Keratinocyte (primary cell): ENCODE measurements around the gene CD1D. TPM values are rescaled to one million over a fixed set of nuclear protein-coding genes. Genes with fewer than 3 reads are reported as not detected.
A peak's percentile ranks its signal among the peaks of the same experiment; 100 is the strongest.

Experiments
- DNase-seq: peaks from one replicate; pipeline ENCODE4 v3.0.0-alpha.2; 2011; ENCODE audit warnings: low read depth, missing footprints, low spot score
- FAIRE-seq: peaks from 2 replicates; lab custom pipeline; 2011; peaks lifted over from hg19 to GRCh38; lab: Jason Lieb, UNC
- H2AFZ ChIP-seq: 2 replicates; pipeline ENCODE4 v1.6.0; 2012; ENCODE audit warnings: low read length, control low read depth, inconsistent platforms; ENCODE audit not compliant: control insufficient read depth
- H3K27ac ChIP-seq: 2 replicates; pipeline ENCODE4 v1.5.1; 2011; ENCODE audit warnings: low read length; ENCODE audit not compliant: control insufficient read depth, insufficient read depth
- H3K27me3 ChIP-seq: 3 replicates; pipeline ENCODE4 v1.6.0; 2011; ENCODE audit warnings: low read length; ENCODE audit not compliant: control insufficient read depth, insufficient read depth; ENCODE audit errors: extremely low read depth
- H3K36me3 ChIP-seq, 2 experiments: 2 replicates in 1 of 2; 3 replicates in 1 of 2; pipeline ENCODE4 v1.5.1; 2011; ENCODE audit warnings: low read length in 2 of 2, mild to moderate bottlenecking in 1 of 2; ENCODE audit not compliant: control insufficient read depth in 2 of 2, insufficient read depth in 2 of 2; ENCODE audit errors: extremely low read depth in 1 of 2
- H3K4me1 ChIP-seq: 3 replicates; pipeline ENCODE4 v1.5.1; 2011; ENCODE audit warnings: low read length; ENCODE audit not compliant: control insufficient read depth, insufficient read depth; ENCODE audit errors: extremely low read depth
- H3K4me2 ChIP-seq: 3 replicates; pipeline ENCODE4 v1.6.0; 2011; ENCODE audit warnings: low read depth, low read length; ENCODE audit not compliant: control insufficient read depth, insufficient read depth; ENCODE audit errors: extremely low read depth
- H3K4me3 ChIP-seq, 3 experiments: fragments of 200-600 bp in 1 of 3; sonication (generic) in 1 of 3; 2 replicates in 2 of 3; 3 replicates in 1 of 3; pipeline ENCODE4 v1.5.1; 2011 to 2016; ENCODE audit warnings: low read length in 3 of 3, mild to moderate bottlenecking in 3 of 3, control low read depth in 2 of 3, inconsistent platforms in 1 of 3, low read depth in 1 of 3, mixed read lengths in 1 of 3, mixed run types in 1 of 3, moderate library complexity in 1 of 3; ENCODE audit not compliant: control insufficient read depth in 2 of 3, insufficient read depth in 2 of 3; ENCODE audit errors: extremely low read depth in 1 of 3
- H3K79me2 ChIP-seq: 2 replicates; pipeline ENCODE4 v1.6.0; 2012; ENCODE audit warnings: low read length; ENCODE audit not compliant: control insufficient read depth, insufficient read depth
- H3K9ac ChIP-seq: 3 replicates; pipeline ENCODE4 v1.6.0; 2011; ENCODE audit warnings: low read length; ENCODE audit not compliant: control insufficient read depth, insufficient read depth; ENCODE audit errors: extremely low read depth
- H3K9me1 ChIP-seq: 3 replicates; pipeline ENCODE4 v1.6.0; 2011; ENCODE audit warnings: low read length; ENCODE audit not compliant: control insufficient read depth, insufficient read depth; ENCODE audit errors: extremely low read depth
- H3K9me3 ChIP-seq: 2 replicates; pipeline ENCODE4 v1.5.1; 2012; ENCODE audit warnings: low read depth, low read length; ENCODE audit not compliant: control insufficient read depth
- H4K20me1 ChIP-seq: 3 replicates; pipeline ENCODE4 v1.6.0; 2011; ENCODE audit warnings: low read length; ENCODE audit not compliant: control insufficient read depth, insufficient read depth; ENCODE audit errors: extremely low read depth
- CTCF ChIP-seq, 3 experiments: IDR thresholded peaks in 1 of 3; conservative IDR thresholded peaks in 1 of 3; optimal IDR thresholded peaks in 1 of 3; 2 replicates in 2 of 3; 3 replicates in 1 of 3; pipeline versions ENCODE3 to v1.5.1; 2011; ENCODE audit warnings: low read length in 3 of 3, mild to moderate bottlenecking in 3 of 3, moderate library complexity in 2 of 3, control low read depth in 1 of 3, inconsistent platforms in 1 of 3; ENCODE audit not compliant: insufficient read depth in 2 of 3; ENCODE audit errors: extremely low read depth in 1 of 3
- EZH2 ChIP-seq: IDR thresholded peaks from one replicate; pipeline ENCODE4 v1.6.1; 2012; ENCODE audit warnings: inconsistent platforms, mild to moderate bottlenecking, low read length, moderate library complexity
- dilution Hi-C: fragments of 300-500 bp; cut with MboI; formaldehyde crosslinking; loops from one replicate; pipeline ENCODE4 v1.7.0; 2020; ENCODE audit warnings: low sequenced_read_pairs; ENCODE audit not compliant: extremely low pct_ligation_motif_present
- polyA plus RNA-seq, 5 experiments: library from polyadenylated mRNA; depleted of rRNA in 3 of 5; stranded (reverse) in 3 of 5; stranded (forward) in 1 of 5; unstranded in 1 of 5; fragments of >200 nt; gene quantifications; 1 replicate in 1 of 5; 2 replicates in 3 of 5; 3 replicates in 1 of 5; pipeline versions ENCODE4 v1.2.1 to v1.2.3, GENCODE V29; 2011 to 2012; ENCODE audit warnings: missing spikeins in 2 of 5, low read depth in 1 of 5, low replicate concordance in 1 of 5

Gene CD1D
- polyA plus RNA-seq, 1 donor (not counting 4 experiments of a cell fraction or from before 2014, with no cell fraction given), result 2.8 TPM

DNA sequence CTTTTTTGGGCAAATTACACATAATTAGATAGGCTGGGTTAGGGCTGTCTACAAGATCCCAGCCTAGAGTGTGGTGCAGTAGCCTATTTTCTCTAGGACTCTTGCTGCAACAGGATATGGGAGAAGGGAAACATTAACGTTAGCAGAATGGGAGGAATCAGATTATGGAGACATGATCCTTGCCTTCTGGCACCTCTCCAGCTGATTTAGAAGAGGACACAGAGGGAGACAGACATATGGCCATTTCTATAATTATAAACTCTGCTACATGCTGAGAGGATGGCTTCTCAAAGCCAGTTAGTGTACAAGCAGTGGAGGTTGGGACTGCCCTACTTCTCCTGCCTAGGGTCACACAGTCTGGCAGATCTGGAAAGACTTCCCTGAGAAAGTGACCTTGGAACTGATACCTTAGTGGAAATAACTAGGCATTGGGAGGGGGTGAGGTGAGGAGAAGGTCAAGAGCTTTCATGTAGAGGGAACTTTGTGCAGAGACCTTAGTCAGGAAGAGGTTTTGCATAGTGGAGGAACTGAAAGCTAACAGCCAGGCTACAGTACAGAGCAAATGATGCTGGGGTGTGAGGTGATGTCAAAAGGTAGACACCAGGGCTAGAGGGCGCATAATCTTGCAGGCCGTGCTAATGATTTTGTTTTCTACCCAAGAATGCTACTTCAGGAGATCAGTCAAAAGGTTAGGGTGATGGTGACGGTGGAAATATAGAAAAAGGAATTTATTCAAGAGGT lies 1.2 kb upstream of the CD1D start:
- dilution Hi-C loops, result no loop called here
- no peaks in the 10 kb centered on the region for H3K36me3 ChIP-seq
- peak; percentile 26 for FAIRE-seq

GRCh38 chr1:158181577-158181922 lies 855 bp downstream of the CD1D start:
- Histone ChIP-seq H3K4me2 (peak overlapping the region; percentile 83), H3K9me3 (no peaks in the 10 kb centered on the region), H3K79me2 (no peaks in the 10 kb centered on the region), H3K9ac (peak overlapping the region; percentile 61), H3K36me3 (no peaks in the 10 kb centered on the region), H3K4me1 (peaks cover 23% of the 10 kb centered on the region), H3K9me1 (no peaks in the 10 kb centered on the region), H3K27ac (no peak overlapping the region), H3K27me3 (no peaks in the 10 kb centered on the region), H3K4me3 (peak overlapping the region; percentile 48 to 79 (median 66)), H2AFZ (peak overlapping the region; percentile 96), H4K20me1 (no peaks in the 10 kb centered on the region)
- dilution Hi-C loops, result no loop called here
- no peak for DNase-seq
- TF ChIP-seq EZH2 (no peak), CTCF (optimal IDR thresholded peaks at IDR 0.05 in 1 of 3, IDR thresholded peaks at IDR 0.05 in 1 of 3, conservative IDR thresholded peaks at IDR 0.05 in 1 of 3; ENCODE audit: extremely low read depth in 1 of 3, insufficient read depth in 2 of 3, low read length in 3 of 3) (peak in 1 of 3 experiments; percentile 0)
- no peak for FAIRE-seq

More for the DNA sequence above, 1.2 kb upstream of the CD1D start:
- Histone ChIP-seq H3K4me1 (peaks cover 18% of the 10 kb centered on the region), H3K4me3 (no peak overlapping the region), H2AFZ (no peak overlapping the region), H3K9me1 (no peaks in the 10 kb centered on the region), H3K27ac (no peak overlapping the region), H4K20me1 (no peaks in the 10 kb centered on the region), H3K9ac (no peak overlapping the region), H3K4me2 (no peak overlapping the region), H3K9me3 (no peaks in the 10 kb centered on the region), H3K27me3 (no peaks in the 10 kb centered on the region), H3K79me2 (no peaks in the 10 kb centered on the region)
- DNase-seq, result no peak
- TF ChIP-seq CTCF (optimal IDR thresholded peaks at IDR 0.05 in 1 of 3, IDR thresholded peaks at IDR 0.05 in 1 of 3, conservative IDR thresholded peaks at IDR 0.05 in 1 of 3; ENCODE audit: extremely low read depth in 1 of 3, insufficient read depth in 2 of 3, low read length in 3 of 3) (no peak), EZH2 (no peak)
